ENCODE data around the gene HESX1. TPM values are rescaled to one million over a fixed set of nuclear protein-coding genes. Genes with fewer than 3 reads are reported as not detected.
A peak's percentile ranks its signal among the peaks of the same experiment; 100 is the strongest.

Gene HESX1
- total RNA-seq, result not detected
- long read RNA-seq, result 0 reads

DNA sequence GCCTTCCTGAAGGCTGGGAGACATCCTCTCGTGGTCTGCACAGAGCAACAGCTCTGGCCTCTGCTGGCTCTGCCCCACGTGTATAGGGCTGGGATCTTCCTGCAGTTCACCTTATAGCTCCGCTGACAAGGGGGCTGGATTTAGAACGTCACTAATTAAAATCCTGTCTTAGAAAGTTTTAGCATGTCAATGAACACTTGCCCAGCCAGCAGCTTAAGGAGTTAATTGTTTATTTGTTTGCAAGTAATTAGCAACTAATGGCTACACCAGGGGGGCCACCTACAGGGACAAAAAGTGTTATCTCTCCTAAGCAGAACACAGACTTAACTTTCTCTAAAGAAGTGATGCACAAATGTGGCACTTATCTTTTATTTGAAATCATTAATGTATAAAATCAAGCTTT lies at the start of gene HESX1:
TSS of gene HESX1 (minus strand) at position 84 of the 403 bp plus-strand sequence. CDS start at position 24, 60 bp downstream.
- ATAC-seq (ENCODE audit: poor library complexity) (no peak), DNase-seq (no peak)
- intact Hi-C loops (cut with DNase I), result no loop called here

DNA sequence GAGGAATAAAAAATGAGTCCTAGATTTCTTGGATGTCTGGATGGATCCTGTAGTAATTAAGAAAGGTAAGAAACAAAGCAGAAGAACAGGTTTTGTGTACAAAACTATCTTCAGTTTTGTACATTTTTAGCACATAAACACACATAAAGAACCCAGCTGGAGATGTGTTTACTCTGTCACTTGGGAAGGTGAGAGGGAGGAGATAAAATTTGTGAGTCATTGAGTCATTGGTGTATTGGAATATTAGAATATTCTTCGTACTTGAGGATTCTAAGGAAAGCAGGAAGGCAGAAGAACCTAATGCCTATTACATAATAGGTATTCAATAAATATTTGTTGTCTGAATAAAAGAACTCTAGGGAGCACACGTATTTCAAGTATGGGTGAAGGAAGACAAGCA lies 45.2 kb upstream of the HESX1 start:
- intact Hi-C loops (cut with DNase I), result no loop called here
- ATAC-seq (ENCODE audit: poor library complexity) (no peak), DNase-seq (no peak)

DNA sequence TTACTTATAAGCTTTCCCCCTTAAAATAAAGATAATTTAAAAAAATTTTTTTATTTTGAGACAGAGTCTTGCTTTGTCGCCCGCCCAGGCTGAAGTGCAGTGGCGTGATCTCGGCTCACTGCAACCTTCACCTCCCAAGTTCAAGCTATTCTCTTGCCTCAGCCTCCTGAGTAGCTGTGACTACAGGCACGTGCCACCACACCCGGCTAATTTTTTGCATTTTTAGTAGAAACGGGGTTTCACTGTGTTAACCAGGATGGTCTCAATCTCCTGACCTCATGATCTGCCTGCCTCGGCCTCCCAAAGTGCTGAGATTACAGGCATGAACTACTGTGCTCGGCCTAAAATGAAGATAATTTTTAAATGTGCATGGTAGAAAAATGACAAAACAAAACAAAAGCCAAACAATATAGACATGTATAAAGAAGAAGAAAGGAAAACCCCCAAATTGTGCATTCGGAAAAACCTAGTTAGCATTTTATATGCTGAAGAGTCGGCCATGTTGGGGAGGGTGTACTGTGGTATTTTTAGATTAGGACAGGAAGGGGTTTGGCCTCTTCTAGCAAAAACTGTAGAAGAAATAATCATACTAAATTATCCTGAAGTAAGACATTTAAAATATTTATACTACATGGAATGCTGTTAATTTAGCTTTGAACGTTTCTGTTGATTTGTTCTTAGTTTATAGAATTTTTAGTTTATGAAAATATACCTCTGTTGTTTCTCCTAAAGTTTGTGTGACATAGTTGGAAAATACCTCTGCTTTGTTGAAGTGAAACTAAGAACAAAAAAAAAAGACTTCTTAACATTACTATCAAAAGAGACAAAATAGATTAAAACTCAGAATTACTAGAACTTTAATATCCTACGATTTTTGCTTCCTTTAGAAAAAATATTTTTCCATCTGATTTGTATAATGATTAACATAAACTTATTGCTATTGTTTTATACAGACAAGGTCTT lies 35.1 kb upstream of the HESX1 start:
- intact Hi-C loops (cut with DNase I), result no loop called here
- no peak for ATAC-seq (ENCODE audit: poor library complexity)
- no peak for DNase-seq

DNA sequence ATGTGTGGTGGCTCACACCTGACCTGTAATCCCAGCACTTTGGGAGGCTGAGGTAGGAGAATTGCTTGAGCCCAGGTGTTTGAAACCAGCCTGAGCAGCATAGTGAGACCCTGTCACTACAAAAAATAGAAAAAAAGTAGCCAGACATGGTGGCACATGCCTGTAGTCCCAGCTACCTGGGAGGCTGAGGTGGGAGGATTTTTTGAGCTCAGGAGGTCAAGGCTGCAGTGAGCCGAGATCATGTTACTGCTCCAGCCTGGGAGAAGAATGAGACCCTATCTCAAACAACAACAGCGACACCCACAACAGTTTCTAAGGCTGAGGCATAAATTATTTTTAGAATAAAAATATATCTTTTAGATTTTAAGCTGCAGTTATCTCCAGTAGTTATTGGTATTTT lies 34.0 kb upstream of the HESX1 start:
- no peak for ATAC-seq (ENCODE audit: poor library complexity)
- DNase-seq, result no peak
- intact Hi-C loops (cut with DNase I), result no loop called here

DNA sequence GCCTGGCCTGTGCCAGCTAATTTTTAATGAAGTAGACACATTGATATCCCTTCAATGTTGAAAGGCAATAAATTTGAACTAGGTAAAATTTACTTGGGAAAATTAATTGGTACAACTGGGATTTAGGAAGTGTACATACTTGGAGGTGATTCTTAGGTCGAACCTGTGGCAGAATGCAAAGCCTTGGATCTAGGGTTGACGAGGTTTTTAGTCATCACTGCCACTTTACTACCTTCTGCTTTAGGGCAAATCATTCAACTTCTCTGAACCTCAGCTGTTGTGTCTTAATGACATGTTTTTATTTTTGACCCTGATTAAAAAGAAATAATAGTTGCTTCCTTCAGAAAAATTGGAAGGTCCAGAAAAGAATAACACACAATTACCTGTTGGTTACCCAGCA lies 30.2 kb upstream of the HESX1 start:
- intact Hi-C loops (cut with DNase I), result no loop called here
- no peak for ATAC-seq (ENCODE audit: poor library complexity)
- DNase-seq, result no peak

DNA sequence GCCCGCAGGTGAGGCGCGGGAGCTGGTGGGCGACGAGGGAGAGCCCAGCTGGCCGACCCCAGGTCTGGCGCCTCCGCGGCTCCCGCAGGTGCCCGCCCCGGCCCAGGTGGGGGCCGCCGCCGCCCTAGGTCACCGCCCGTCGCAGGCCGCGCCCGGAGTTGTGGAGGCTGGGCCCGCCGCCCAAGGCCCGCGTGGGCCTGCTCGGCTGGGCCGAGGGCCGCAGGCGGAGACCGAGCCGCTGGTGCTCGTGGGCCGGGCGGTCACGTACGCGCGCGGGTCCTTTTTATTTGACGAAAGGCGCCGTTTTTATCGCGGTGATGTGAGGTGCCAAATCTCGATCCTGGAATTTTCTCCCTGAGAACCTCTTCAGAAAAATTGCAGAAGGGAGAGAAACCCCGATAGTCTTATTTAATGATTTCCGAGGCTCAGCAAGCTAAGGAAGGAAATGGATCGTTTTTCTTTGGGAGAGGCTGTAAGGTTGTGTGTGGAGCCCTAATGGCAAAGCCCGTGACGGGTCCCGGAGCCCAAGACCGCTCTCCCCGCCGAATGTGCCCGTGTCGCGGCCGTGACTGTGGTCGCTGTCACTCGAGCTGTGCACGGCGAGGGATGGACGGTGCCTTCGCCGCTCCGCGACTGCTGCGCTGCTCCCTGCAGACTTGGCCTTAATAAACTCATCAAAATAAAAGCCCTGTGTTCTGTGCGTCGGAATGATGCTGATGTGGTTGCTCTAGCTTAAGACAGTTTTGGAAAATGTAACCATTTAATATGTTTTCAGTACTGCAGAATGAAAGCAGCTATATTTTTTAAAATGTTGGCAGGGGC lies 28.4 kb upstream of the HESX1 start:
- intact Hi-C loops (cut with DNase I), result loop anchor here (5.0 kb wide), 2 partner anchors 61 to 126 kb away; partner anchors contain the start of gene IL17RD
- DNase-seq (peak; percentile 73), ATAC-seq (ENCODE audit: poor library complexity) (peak; percentile 78)

DNA sequence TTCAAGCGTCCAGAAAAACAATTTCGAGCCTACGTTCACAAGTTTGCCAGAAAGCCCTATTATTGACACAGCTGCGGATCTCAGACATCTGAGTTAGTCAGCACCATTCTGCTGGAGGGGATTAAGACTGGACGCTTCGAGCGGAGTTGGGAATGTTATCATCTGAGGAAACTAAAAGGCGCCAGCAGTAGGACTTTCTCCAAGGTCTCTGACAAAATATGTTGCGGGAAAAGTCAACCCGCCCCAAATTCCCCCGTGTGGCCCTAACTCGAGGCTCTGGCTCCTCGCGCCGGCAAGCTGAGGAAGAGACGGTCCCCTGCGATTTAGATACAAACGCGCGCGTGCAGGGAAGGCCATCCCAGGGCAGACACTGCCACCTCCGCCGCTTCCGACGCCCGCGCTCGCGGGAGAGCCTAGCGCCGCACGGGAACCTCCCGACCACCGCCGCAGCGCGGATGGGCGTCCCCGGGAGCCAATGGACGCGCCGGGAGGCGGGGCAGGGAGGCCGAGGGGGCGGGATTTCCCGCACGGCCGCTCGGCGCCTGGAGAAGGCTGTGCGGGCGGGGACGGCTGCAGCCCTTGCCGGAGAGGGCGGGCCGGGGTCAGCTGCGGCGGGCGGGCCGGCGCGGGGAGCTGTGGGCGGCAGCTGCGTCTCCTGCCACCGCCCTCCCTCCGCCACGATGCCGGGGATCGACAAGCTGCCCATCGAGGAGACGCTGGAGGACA lies 27.6 kb upstream of the HESX1 start, which contains the start of gene APPL1:
TSS of gene APPL1 (plus strand) at position 526 of the 726 bp plus-strand sequence. CDS start at position 681, 155 bp downstream.
- DNase-seq (peak; percentile 96), ATAC-seq (ENCODE audit: poor library complexity) (peak; percentile 98)
- intact Hi-C loops (cut with DNase I), result loop anchor here (5.0 kb wide), 2 partner anchors 60 to 125 kb away; partner anchors contain the start of gene IL17RD

DNA sequence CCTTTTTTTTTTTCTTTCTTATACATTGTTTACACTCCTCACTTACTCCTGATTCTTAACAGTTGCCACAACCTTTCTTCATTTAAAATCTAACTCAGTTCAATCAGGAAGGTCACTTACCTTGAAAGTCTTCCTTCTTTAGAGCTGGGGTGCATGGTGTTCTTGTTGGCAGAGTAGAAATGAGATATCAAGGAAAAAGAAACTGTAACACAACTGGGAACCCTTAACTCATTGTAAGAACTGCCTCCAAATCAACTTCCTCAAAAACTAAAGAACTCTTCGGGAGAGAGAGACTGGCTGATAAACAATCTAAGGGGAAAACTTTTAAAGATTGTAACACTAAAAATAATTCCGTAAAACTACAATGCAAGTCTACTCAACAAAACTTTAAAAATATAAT lies 26.4 kb upstream of the HESX1 start:
- intact Hi-C loops (cut with DNase I), result loop anchor here (5.0 kb wide), 2 partner anchors 59 to 124 kb away; partner anchors contain the start of gene IL17RD
- DNase-seq (no peak), ATAC-seq (ENCODE audit: poor library complexity) (no peak)

DNA sequence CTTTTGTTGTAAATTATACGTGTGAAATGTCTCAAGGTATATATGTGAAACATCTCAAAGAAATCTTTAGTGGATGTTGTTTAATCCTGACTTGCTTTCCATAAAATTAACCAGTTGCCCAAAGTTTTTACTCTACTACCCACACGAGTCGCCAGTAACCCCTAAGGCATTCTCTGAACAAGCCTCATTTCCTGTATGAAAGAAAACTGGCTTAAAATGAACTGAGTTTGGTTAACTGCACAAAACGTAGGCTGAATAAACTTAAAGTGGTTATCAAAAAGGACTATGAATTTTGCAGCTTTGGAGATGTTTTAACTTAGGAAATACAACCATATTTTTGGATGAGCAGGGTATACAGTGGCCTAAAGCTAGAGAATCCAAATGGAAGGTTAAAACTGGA lies 25.1 kb upstream of the HESX1 start:
- intact Hi-C loops (cut with DNase I), result loop anchor here (5.0 kb wide), 2 partner anchors 58 to 123 kb away; partner anchors contain the start of gene IL17RD
- ATAC-seq (ENCODE audit: poor library complexity) (no peak), DNase-seq (no peak)

DNA sequence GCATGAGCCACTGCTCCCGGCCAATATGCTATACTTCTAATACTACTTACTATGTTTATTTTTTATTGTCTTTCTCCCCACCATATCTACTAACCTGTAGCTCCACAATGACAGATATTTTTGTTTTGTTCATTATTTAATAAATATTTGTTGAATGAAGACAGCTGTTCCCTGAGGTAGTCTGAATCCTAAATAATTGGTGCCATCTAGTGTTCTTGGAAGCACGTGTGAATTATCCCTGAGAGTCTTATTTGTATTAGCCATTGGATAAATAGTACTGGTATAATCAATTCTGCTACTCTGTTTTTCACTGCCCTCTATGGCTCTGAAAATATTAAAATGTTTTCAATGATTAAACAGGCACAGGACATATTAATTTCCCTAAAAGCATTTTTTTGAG lies 22.1 kb upstream of the HESX1 start:
- no peak for ATAC-seq (ENCODE audit: poor library complexity)

DNA sequence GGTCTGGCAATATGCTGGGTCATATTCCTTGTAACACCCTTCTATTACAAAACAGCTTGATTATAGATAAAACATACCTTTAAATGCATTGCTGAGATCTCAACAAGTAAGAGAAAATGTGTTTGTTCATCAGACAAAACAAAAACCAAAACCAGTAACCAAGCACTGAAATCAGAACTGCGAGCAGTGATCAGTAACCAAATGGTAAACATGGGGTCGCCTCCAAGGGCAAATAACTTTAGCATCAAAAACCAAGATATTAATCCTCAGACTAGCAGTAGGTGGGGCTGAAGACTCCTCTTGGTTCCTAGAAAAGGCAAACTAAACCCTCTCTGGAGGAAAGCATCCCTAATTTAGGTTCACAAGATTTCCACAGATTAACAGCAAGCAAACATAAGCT lies 6.6 kb upstream of the HESX1 start:
- ATAC-seq (ENCODE audit: poor library complexity) (no peak), DNase-seq (no peak)
- intact Hi-C loops (cut with DNase I), result no loop called here

More for the DNA sequence above, 22.1 kb upstream of the HESX1 start:
- no peak for DNase-seq
- intact Hi-C loops (cut with DNase I), result no loop called here

DNA sequence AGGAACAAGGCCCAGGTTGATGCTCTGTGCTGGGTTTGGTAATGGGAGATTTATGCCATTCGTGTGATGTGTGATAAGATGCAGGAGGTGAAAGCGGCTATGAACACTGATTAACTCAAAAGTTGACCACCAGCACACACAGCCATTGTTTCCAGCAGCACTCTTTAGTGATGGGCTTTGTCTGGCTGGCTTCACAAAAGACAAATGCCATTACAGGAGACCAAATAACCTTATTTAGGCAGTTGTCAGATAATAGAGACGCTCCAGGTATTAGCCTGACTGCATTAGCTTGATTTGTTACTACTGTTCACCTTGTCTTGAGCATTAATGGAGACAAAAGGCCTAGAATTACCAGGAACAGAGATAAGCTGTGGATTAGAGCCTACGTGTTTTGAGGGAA lies 5.1 kb downstream of the HESX1 start:
- no peak for ATAC-seq (ENCODE audit: poor library complexity)
- DNase-seq, result no peak
- intact Hi-C loops (cut with DNase I), result no loop called here

DNA sequence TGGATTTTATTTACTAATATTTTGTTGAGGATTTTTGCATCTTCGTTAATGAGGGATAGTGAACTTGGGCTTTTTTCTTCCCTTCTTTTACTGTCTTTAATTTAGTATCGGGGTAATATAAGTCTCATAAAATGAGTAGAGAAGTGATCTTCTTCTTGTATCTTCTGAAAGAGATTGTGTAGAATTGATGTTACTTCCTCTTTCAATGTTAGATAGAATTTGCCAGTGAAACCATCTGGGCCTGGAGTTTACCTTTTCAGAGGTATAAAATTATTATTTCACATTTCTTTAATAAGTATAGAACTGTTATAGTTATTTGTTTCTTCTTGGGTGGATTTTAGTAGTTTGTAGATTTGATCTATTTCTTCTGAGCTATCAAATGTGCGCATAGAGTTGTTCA lies 7.8 kb downstream of the HESX1 start:
- DNase-seq (no peak), ATAC-seq (ENCODE audit: poor library complexity) (no peak)
- intact Hi-C loops (cut with DNase I), result no loop called here

DNA sequence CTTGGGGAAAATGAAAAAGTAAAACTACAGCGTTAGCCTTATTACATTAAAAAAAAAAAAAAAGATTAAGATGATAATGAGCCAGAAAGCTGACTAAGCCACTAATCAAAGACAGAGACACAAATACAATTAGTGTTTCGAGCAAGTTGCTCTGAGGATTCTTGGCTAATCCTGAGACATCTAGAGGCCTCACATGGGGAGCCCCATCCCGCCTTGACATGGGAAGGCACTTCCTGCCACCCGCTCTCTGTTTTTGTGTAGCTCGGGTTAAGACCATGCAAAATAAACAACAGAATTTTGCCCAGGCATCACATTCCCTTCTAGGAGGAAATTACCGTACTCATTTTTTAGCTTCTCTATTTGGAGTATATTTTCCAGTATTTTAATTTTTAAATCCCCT lies 15.3 kb downstream of the HESX1 start:
- ATAC-seq (ENCODE audit: poor library complexity) (no peak), DNase-seq (no peak)
- intact Hi-C loops (cut with DNase I), result no loop called here

DNA sequence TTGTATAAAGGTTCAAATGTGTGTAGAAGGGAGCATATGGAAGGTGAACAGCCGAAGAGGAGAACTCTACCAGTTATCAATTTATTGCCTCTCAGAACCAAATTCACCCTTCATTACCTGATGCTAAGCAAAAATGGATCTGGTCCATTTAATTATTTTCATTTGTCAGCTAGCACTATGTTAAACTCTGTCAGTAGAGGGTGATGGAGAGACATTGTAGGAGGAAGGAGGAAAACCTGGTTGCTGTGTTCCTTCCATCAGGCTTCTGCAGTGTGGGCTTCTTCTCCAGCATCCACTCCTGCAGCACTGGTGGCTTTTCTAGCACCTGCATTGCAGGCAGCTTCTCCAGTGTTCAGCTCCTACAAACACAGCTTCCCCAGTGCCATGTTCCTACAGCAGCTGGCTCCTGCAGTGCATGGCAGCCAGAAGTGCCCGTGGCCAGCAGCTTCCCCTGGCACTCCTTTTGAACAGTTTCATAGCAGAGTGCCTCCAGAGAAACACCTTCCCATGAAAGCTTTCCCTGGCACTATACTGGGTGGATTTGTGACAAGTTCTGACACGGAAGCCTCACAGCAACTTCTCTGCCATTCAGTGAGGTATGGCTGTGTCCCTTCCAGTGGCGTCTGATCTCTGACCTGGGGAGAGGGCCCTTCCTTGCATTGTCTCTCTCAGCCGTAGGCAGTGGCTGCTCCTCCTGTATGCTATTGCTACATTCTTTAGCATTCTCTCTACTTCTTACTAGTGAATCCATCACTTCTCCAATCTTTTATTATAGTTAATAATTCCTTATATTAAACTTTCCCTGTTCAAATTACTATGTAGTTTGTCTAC lies 20.0 kb downstream of the HESX1 start:
- DNase-seq, result no peak
- intact Hi-C loops (cut with DNase I), result no loop called here
- no peak for ATAC-seq (ENCODE audit: poor library complexity)

DNA sequence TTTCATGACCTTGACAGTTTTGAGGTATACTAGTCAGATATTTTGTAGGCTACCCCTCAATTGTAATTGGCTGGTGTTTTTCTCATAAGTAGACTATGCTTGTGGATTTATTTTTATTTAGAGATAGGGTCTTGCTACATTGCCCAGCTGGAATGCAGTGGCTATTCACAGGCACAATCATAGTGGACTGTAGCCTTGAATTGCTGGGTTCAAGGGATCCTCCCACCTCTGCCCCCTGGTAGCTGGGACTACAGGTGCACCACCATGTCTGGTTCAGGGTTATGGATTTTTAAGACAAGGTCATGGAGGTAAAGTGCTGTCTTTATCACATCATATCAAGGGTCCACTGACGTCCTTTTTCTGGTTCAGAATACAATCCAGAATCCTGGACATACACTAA lies 23.7 kb downstream of the HESX1 start:
- intact Hi-C loops (cut with DNase I), result no loop called here
- ATAC-seq (ENCODE audit: poor library complexity) (no peak), DNase-seq (no peak)

DNA sequence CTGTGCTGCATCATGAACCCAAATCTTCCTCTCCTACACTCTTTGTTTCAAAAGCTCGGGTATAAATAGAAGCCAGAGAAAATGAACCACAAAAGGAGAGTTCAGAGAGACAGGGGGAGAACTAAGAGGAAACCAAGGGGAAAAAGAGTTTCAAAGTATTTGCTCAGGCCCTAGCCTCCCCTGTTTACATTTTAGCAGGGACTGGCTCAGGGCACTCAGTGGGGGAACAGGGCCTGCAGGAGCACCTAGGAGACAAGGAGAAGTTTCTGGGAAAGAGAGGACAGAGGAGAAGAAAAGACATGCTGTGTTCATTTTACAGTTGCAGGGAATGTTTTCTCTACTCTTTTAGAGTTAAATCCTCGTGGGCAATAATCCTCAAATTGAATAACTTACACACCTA lies 26.1 kb downstream of the HESX1 start:
- intact Hi-C loops (cut with DNase I), result no loop called here
- no peak for ATAC-seq (ENCODE audit: poor library complexity)
- DNase-seq, result no peak

DNA sequence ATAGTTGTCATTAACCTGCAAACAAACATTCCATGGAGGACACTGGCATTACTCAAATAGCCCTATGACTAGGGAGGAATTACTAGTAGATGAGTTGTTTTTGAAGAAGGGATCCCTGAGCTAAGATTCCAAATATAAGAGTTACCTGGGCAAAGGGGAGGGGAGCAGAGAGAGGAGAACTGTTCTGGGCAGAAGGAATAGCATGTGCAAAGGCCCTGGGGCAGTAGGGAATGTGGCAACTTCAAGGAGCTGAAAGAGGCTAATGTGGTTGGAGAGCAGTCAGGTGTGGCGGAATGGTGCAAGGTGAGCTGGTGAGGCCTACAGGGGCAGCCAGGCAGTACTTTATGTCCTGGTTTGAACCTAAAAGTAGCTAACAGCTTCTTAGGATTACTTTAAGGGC lies 28.8 kb downstream of the HESX1 start:
- intact Hi-C loops (cut with DNase I), result no loop called here
- DNase-seq (no peak), ATAC-seq (ENCODE audit: poor library complexity) (no peak)

Measured in Right ventricle myocardium superior (tissue), 1 donor.